ENCODE measurements around the gene SMARCA1. TPM values are rescaled to one million over a fixed set of nuclear protein-coding genes. Genes with fewer than 3 reads are reported as not detected.

SMARCA1 gene
- total RNA-seq, 1 experiment from 2014 or later, result 46.1 TPM

DNA sequence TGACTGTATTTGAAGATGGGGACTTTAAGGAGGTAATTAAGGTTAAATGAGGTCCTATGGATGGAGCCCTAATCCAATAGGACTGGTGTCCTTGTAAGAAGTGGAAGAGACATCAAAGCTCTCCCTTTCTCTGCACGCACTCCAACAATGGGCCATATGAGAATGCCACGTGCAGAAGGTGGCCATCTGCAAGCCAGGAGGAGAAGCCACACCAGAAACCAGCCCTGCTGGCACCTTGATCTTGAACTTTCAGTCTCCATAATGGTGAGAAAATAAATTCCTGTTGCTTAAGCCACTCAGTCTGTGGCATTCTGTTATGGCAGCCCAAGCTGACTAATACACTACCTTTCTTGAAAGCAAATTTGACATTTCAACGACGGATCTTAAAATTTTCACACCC, 73.2 kb downstream of the SMARCA1 start (continued):
- TF ChIP-seq, protein P1, sequence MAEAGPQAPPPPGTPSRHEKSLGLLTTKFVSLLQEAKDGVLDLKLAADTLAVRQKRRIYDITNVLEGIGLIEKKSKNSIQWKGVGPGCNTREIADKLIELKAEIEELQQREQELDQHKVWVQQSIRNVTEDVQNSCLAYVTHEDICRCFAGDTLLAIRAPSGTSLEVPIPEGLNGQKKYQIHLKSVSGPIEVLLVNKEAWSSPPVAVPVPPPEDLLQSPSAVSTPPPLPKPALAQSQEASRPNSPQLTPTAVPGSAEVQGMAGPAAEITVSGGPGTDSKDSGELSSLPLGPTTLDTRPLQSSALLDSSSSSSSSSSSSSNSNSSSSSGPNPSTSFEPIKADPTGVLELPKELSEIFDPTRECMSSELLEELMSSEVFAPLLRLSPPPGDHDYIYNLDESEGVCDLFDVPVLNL (CRISPR knock-in tag; IDR thresholded peaks at IDR 0.05; ENCODE audit: borderline replicate concordance, low read depth), result no peak
- TF ChIP-seq, protein P2, sequence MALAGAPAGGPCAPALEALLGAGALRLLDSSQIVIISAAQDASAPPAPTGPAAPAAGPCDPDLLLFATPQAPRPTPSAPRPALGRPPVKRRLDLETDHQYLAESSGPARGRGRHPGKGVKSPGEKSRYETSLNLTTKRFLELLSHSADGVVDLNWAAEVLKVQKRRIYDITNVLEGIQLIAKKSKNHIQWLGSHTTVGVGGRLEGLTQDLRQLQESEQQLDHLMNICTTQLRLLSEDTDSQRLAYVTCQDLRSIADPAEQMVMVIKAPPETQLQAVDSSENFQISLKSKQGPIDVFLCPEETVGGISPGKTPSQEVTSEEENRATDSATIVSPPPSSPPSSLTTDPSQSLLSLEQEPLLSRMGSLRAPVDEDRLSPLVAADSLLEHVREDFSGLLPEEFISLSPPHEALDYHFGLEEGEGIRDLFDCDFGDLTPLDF (CRISPR knock-in tag; IDR thresholded peaks at IDR 0.05), result no peak
- TF ChIP-seq, protein P3, sequence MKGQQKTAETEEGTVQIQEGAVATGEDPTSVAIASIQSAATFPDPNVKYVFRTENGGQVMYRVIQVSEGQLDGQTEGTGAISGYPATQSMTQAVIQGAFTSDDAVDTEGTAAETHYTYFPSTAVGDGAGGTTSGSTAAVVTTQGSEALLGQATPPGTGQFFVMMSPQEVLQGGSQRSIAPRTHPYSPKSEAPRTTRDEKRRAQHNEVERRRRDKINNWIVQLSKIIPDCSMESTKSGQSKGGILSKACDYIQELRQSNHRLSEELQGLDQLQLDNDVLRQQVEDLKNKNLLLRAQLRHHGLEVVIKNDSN (CRISPR knock-in tag; IDR thresholded peaks at IDR 0.05), result no peak
- no peak for TF ChIP-seq ZNF416 (CRISPR knock-in tag; IDR thresholded peaks at IDR 0.05)
- TF ChIP-seq, protein P4, sequence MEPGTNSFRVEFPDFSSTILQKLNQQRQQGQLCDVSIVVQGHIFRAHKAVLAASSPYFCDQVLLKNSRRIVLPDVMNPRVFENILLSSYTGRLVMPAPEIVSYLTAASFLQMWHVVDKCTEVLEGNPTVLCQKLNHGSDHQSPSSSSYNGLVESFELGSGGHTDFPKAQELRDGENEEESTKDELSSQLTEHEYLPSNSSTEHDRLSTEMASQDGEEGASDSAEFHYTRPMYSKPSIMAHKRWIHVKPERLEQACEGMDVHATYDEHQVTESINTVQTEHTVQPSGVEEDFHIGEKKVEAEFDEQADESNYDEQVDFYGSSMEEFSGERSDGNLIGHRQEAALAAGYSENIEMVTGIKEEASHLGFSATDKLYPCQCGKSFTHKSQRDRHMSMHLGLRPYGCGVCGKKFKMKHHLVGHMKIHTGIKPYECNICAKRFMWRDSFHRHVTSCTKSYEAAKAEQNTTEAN (CRISPR knock-in tag; IDR thresholded peaks at IDR 0.05), result no peak
- no peak for TF ChIP-seq FOXJ3 (CRISPR knock-in tag; IDR thresholded peaks at IDR 0.05; ENCODE audit: borderline replicate concordance)
- TF ChIP-seq, protein P5, sequence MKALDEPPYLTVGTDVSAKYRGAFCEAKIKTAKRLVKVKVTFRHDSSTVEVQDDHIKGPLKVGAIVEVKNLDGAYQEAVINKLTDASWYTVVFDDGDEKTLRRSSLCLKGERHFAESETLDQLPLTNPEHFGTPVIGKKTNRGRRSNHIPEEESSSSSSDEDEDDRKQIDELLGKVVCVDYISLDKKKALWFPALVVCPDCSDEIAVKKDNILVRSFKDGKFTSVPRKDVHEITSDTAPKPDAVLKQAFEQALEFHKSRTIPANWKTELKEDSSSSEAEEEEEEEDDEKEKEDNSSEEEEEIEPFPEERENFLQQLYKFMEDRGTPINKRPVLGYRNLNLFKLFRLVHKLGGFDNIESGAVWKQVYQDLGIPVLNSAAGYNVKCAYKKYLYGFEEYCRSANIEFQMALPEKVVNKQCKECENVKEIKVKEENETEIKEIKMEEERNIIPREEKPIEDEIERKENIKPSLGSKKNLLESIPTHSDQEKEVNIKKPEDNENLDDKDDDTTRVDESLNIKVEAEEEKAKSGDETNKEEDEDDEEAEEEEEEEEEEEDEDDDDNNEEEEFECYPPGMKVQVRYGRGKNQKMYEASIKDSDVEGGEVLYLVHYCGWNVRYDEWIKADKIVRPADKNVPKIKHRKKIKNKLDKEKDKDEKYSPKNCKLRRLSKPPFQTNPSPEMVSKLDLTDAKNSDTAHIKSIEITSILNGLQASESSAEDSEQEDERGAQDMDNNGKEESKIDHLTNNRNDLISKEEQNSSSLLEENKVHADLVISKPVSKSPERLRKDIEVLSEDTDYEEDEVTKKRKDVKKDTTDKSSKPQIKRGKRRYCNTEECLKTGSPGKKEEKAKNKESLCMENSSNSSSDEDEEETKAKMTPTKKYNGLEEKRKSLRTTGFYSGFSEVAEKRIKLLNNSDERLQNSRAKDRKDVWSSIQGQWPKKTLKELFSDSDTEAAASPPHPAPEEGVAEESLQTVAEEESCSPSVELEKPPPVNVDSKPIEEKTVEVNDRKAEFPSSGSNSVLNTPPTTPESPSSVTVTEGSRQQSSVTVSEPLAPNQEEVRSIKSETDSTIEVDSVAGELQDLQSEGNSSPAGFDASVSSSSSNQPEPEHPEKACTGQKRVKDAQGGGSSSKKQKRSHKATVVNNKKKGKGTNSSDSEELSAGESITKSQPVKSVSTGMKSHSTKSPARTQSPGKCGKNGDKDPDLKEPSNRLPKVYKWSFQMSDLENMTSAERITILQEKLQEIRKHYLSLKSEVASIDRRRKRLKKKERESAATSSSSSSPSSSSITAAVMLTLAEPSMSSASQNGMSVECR (CRISPR knock-in tag; IDR thresholded peaks at IDR 0.05; ENCODE audit: borderline replicate concordance), result no peak
- no peak for TF ChIP-seq JUN (CRISPR knock-in tag; IDR thresholded peaks at IDR 0.05)
- no peak for TF ChIP-seq GABPB1 (CRISPR knock-in tag; IDR thresholded peaks at IDR 0.05)
- no peak for TF ChIP-seq RELA (CRISPR knock-in tag; IDR thresholded peaks at IDR 0.05; ENCODE audit: borderline replicate concordance)
- TF ChIP-seq CREB1 (CRISPR knock-in tag; IDR thresholded peaks at IDR 0.05), result no peak
- TF ChIP-seq, protein P6, sequence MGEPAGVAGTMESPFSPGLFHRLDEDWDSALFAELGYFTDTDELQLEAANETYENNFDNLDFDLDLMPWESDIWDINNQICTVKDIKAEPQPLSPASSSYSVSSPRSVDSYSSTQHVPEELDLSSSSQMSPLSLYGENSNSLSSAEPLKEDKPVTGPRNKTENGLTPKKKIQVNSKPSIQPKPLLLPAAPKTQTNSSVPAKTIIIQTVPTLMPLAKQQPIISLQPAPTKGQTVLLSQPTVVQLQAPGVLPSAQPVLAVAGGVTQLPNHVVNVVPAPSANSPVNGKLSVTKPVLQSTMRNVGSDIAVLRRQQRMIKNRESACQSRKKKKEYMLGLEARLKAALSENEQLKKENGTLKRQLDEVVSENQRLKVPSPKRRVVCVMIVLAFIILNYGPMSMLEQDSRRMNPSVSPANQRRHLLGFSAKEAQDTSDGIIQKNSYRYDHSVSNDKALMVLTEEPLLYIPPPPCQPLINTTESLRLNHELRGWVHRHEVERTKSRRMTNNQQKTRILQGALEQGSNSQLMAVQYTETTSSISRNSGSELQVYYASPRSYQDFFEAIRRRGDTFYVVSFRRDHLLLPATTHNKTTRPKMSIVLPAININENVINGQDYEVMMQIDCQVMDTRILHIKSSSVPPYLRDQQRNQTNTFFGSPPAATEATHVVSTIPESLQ (CRISPR knock-in tag; IDR thresholded peaks at IDR 0.05), result no peak
- TF ChIP-seq SMAD4 (CRISPR knock-in tag; IDR thresholded peaks at IDR 0.05), result no peak

DNA sequence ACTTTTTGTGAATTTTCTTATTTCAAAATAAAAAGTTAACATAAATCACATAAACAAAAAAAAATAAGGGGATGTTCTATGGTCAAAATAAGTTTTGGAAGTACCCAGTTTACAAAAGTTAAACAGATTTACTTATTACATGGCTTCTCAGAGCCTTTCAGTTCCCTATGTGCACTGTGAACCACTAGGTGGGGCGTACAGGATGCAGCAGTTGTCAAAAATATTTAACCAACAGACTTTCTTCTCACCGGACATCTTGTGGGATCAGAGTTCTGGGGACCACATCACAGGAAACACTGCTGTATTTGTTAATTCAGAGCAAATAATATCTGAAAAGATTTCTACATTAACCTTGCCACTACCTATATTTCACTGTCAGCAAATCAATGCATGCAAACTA, 74.1 kb downstream of the SMARCA1 start:
- TF ChIP-seq GABPB1 (CRISPR knock-in tag; IDR thresholded peaks at IDR 0.05) (no peak), FOXK1 (CRISPR knock-in tag; IDR thresholded peaks at IDR 0.05) (no peak)
- TF ChIP-seq, protein P7, sequence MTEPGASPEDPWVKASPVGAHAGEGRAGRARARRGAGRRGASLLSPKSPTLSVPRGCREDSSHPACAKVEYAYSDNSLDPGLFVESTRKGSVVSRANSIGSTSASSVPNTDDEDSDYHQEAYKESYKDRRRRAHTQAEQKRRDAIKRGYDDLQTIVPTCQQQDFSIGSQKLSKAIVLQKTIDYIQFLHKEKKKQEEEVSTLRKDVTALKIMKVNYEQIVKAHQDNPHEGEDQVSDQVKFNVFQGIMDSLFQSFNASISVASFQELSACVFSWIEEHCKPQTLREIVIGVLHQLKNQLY (CRISPR knock-in tag; IDR thresholded peaks at IDR 0.05), result no peak
- no peaks in the 10 kb centered on the region for H3K27me3 Mint-ChIP-seq (ENCODE audit: low read depth)
- H3K9me3 Mint-ChIP-seq, result no peaks in the 10 kb centered on the region
- DNase-seq (ENCODE audit: low spot score) (no peak), ATAC-seq (no peak)
- H3K36me3 Mint-ChIP-seq, result peaks cover 8% of the 10 kb centered on the region; the same call in 1 of the 2 replicates
- H3K4me3 Mint-ChIP-seq, result no peak overlapping the region
- ChIA-PET CTCF (no interaction called here), POLR2A (no interaction called here)
- no peak overlapping the region for H3K27ac Mint-ChIP-seq
- peaks cover 3% of the 10 kb centered on the region; the same call in 1 of the 2 replicates for H3K4me1 Mint-ChIP-seq

Measured in WTC11 (cell line).